Body of pancreas (tissue), 4 donors: ENCODE measurements around the gene ANTXRL. TPM values are rescaled to one million over a fixed set of nuclear protein-coding genes. Genes with fewer than 3 reads are reported as not detected.
A peak's percentile ranks its signal among the peaks of the same experiment; 100 is the strongest.

ENCODE experiments used
- ATAC-seq: fragments of 150-250 bp; one replicate; pipeline ENCODE4 v1.9.1; 2016
- DNase-seq, 4 donors: peaks; one replicate each; pipeline ENCODE4 v3.0.0-alpha.2; 2019
- H3K27ac ChIP-seq, 4 donors: fragments of 200-600 bp; sonication (generic); 1 replicate in 3 of 4; 2 replicates in 1 of 4; pipeline versions ENCODE4 v1.5.1 to v1.6.1; 2016 to 2019; ENCODE audit warnings: mild to moderate bottlenecking in 1 of 4, mixed read lengths in 1 of 4, moderate library complexity in 1 of 4
- H3K27me3 ChIP-seq, 2 donors: fragments of 200-600 bp; sonication (generic); one replicate each; pipeline ENCODE4 v1.6.0; 2016; ENCODE audit warnings: mild to moderate bottlenecking in 1 of 2
- H3K36me3 ChIP-seq, 2 donors: fragments of 200-600 bp; sonication (generic); replicated peaks in 1 of 2; 2 replicates each; pipeline ENCODE4 v1.5.1; 2016; ENCODE audit warnings: low read depth in 2 of 2; ENCODE audit not compliant: insufficient read depth in 1 of 2
- H3K4me1 ChIP-seq: fragments of 200-600 bp; sonication (generic); one replicate; pipeline ENCODE4 v1.6.0; 2016
- H3K4me3 ChIP-seq, 2 donors: fragments of 200-600 bp; sonication (generic); 1 replicate in 1 of 2; 2 replicates in 1 of 2; pipeline ENCODE4 v1.5.1; 2016 to 2019
- H3K9me3 ChIP-seq, 3 donors: fragments of 200-600 bp; sonication (generic); 1 replicate in 2 of 3; 2 replicates in 1 of 3; pipeline ENCODE4 v1.5.1; 2016
- POLR2A ChIP-seq, 3 donors: fragments of 450-650 bp; IDR thresholded peaks; one replicate each; pipeline ENCODE4 v1.6.1; 2016; ENCODE audit warnings: antibody characterized with exemption in 3 of 3, mild to moderate bottlenecking in 2 of 3
- WGBS, 2 donors: methylation state at CpG; one replicate each; pipeline ENCODE4 v1.1.5; 2017; 5-methylcytosine and 5-hydroxymethylcytosine counted together
- intact Hi-C: fragments of 100-400 bp; cut with DNase I; formaldehyde crosslinking; loops from one replicate; pipeline ENCODE4 v1.15.1; 2023
- total RNA-seq, 2 donors: library from RNA; depleted of rRNA; stranded (reverse); fragments of >200 nt; gene quantifications; one replicate each; pipeline ENCODE4 v1.1.0, GENCODE V29; 2016
- TF ChIP-seq, protein P1 (sequence below), 7 experiments: fragments of 450-650 bp in 4 of 7; fragments of 200-600 bp in 3 of 7; sonication (generic) in 3 of 7; IDR thresholded peaks; one replicate each; pipeline ENCODE4 v1.5.1; 2016 to 2019; ENCODE audit warnings: antibody characterized with exemption in 7 of 7

ANTXRL gene
- total RNA-seq, 2 donors from 2014 or later, result not detected

- Histone ChIP-seq H3K27me3 (no peaks in the 10 kb centered on the region), H3K36me3 (no peaks in the 10 kb centered on the region), H3K27ac (no peak overlapping the region), H3K9me3 (no peaks in the 10 kb centered on the region), H3K4me1 (peaks cover 27% of the 10 kb centered on the region), H3K4me3 (no peak overlapping the region)
- no peak for TF ChIP-seq POLR2A (IDR thresholded peaks at IDR 0.05)
- intact Hi-C loops, result loop anchor here (5.0 kb wide), 1 partner anchor 1099 kb away; the partner anchor contains the start of gene ZNF488
- no peak for ATAC-seq
- DNase-seq, result no peak
- 30 to 39% methylated on average over 6 of the region's 6 CpGs for WGBS, 2 donors
Observed at GRCh38 chr10:46283580-46284285, 3.1 kb upstream of the ANTXRL start.

DNA sequence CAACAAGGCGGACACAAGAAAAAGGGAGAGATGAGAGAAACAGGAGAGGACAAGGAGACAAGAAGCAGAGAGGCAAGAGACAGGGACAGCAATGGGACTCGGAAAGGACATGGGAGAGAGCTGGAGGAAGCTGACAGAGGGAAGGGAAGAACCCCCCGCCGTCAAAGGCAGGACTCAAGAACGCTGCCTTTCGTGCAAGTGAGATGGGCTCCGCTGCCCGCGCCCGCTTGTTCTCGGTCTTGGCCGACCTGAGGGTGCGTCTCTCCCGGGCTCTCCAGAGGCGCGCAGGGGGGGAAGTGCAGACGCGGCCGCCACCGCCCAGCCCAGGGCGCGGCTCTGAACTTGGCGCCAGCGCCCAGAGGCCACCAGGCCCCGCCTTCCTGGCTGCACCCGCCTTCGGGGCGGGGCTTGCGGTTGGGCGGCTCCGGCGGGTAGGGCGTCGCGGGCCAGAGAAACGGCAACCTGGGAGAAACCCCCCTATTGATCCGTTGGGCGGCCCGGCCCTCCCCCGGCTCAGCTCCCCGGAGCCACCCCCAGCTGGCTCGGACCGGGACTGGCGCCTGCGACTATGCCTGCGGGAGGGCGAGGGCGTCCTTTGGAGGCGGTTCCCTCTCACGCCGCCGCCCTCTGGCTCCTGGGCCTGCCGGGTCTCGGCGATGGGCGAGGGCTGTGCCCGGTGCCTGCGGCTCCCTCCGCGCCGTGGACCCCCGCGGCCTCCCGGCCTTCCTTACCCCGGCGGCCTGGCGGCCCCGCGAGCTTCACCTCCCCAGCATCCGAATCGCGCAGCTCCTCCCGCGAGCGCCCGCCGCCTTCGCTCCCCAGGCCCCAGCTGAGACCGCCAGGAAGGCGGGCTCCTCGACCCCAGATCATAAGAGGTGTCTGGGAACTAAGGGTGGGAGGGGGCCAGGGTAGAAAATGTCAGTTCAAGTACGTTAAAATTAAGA lies 2.2 kb upstream of the ANTXRL start:
- intact Hi-C loops, result loop anchor here (5.0 kb wide), 1 partner anchor 1098 kb away; the partner anchor contains the start of gene ZNF488
- peak; percentile 91 for ATAC-seq
- H3K27ac ChIP-seq, result peak overlapping the region in 3 of 4 donors; percentile 22 to 52 (median 34)

DNA sequence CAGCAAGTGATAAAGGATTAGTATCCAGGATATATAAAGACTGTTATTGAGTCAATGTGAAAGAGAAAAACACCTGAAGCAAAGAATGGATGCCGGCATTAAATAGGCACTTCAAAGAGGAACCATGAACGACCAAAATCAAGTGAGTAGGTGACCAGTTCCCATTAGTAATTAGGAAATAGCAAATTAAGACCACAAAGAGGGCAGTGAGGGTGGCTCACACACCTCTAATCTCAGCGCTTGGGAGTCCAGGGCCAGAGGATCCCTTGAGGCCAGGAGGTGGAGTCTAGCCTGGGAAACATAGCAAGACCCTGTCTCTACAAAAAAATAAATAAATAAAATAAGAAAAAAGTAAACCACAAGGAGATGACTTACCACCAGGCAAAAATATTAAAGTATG lies 1.5 kb upstream of the ANTXRL start:
- ATAC-seq, result no peak
- no peak for DNase-seq
- H3K4me3 ChIP-seq, result no peak overlapping the region
- H3K36me3 ChIP-seq, result no peaks in the 10 kb centered on the region
- H3K27ac ChIP-seq, result no peak overlapping the region
- 61 to 79% methylated on average over 3 of the region's 3 CpGs for WGBS, 2 donors
- TF ChIP-seq POLR2A (IDR thresholded peaks at IDR 0.05), result no peak
- TF ChIP-seq, protein P1, sequence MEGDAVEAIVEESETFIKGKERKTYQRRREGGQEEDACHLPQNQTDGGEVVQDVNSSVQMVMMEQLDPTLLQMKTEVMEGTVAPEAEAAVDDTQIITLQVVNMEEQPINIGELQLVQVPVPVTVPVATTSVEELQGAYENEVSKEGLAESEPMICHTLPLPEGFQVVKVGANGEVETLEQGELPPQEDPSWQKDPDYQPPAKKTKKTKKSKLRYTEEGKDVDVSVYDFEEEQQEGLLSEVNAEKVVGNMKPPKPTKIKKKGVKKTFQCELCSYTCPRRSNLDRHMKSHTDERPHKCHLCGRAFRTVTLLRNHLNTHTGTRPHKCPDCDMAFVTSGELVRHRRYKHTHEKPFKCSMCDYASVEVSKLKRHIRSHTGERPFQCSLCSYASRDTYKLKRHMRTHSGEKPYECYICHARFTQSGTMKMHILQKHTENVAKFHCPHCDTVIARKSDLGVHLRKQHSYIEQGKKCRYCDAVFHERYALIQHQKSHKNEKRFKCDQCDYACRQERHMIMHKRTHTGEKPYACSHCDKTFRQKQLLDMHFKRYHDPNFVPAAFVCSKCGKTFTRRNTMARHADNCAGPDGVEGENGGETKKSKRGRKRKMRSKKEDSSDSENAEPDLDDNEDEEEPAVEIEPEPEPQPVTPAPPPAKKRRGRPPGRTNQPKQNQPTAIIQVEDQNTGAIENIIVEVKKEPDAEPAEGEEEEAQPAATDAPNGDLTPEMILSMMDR (IDR thresholded peaks at IDR 0.05), result no peak
- intact Hi-C loops, result no loop called here
- no peaks in the 10 kb centered on the region for H3K9me3 ChIP-seq
- peaks cover 27% of the 10 kb centered on the region for H3K4me1 ChIP-seq
- no peaks in the 10 kb centered on the region for H3K27me3 ChIP-seq

More for the DNA sequence above, 2.2 kb upstream of the ANTXRL start:
- no peaks in the 10 kb centered on the region for H3K27me3 ChIP-seq
- TF ChIP-seq, protein P1 (IDR thresholded peaks at IDR 0.05), result peak in 1 of 7 experiments; percentile 8
- peak in 2 of 3 donors; percentile 38 to 42 for TF ChIP-seq POLR2A (IDR thresholded peaks at IDR 0.05)
- H3K36me3 ChIP-seq, result no peaks in the 10 kb centered on the region
- peaks cover 27% of the 10 kb centered on the region for H3K4me1 ChIP-seq
- peak overlapping the region in 1 of 2 donors; percentile 39 for H3K4me3 ChIP-seq
- 5 to 12% methylated on average over 48 to 49 of the region's 82 CpGs for WGBS, 2 donors
- no peaks in the 10 kb centered on the region for H3K9me3 ChIP-seq
- DNase-seq, result peak; percentile 83 to 91 (median 86)

DNA sequence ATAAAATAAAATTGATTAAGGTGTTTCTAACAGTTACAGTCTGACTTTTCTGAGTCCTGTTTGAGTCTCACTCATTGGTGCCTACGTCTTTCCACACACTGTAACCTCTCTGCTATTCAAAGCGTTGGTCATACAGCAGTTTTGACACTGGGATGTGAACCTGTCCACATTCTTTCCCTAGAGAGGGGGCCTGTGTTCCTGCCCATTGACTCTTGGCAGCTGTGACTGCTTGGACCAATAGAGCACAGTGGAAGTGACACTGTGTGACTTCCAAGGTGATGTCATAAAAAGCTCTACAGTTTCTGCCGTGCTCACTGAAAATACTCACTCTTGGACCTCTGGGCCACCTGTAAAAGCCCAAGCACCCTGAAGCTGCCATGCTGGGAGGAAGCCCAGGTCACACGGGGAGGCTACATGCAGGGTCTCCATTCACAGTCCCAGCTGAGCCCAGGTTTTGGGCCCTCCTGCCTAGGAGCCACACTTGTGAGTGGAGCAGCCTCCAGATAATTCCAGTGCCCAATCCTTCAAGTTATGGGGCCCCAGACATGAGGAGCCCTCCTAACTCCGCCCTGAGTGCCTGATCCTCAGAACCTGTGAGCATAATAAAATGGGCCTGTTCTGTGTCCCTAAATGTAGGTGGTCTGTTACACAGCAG lies 704 bp upstream of the ANTXRL start:
- 92 to 99% methylated on average over 3 to 5 of the region's 5 CpGs for WGBS, 2 donors
- H3K4me1 ChIP-seq, result peaks cover 27% of the 10 kb centered on the region
- ATAC-seq, result no peak
- no peak for TF ChIP-seq POLR2A (IDR thresholded peaks at IDR 0.05)
- no peaks in the 10 kb centered on the region for H3K36me3 ChIP-seq
- no peaks in the 10 kb centered on the region for H3K27me3 ChIP-seq
- DNase-seq, result no peak
- H3K4me3 ChIP-seq, result no peak overlapping the region
- H3K9me3 ChIP-seq, result no peaks in the 10 kb centered on the region
- no peak overlapping the region for H3K27ac ChIP-seq
- intact Hi-C loops, result no loop called here

GRCh38 chr10:46287846-46288477 lies 1.2 kb downstream of the ANTXRL start:
- Histone ChIP-seq H3K4me1 (peaks cover 20% of the 10 kb centered on the region), H3K36me3 (no peaks in the 10 kb centered on the region), H3K27ac (no peak overlapping the region), H3K4me3 (no peak overlapping the region), H3K9me3 (no peaks in the 10 kb centered on the region), H3K27me3 (no peaks in the 10 kb centered on the region)
- ATAC-seq (no peak), DNase-seq (no peak)
- TF ChIP-seq, protein P1 (IDR thresholded peaks at IDR 0.05), result no peak
- TF ChIP-seq POLR2A (IDR thresholded peaks at IDR 0.05), result no peak
- WGBS, 2 donors, result 82 to 90% methylated on average over 7 of the region's 7 CpGs
- intact Hi-C loops, result no loop called here
